HEK293T (cell line): ENCODE measurements around the gene POLD2.

Experiments used
- CTBP1 ChIP-seq: fragments of 450-650 bp; IDR thresholded peaks from 2 replicates; pipeline ENCODE4 v1.6.1; 2016; ENCODE audit warnings: borderline replicate concordance
- ELF4 ChIP-seq: fragments of 450-650 bp; IDR thresholded peaks from 2 replicates; pipeline ENCODE4 v1.6.1; 2017; ENCODE audit warnings: antibody characterized with exemption
- FOXK2 ChIP-seq: fragments of 450-650 bp; IDR thresholded peaks from 2 replicates; pipeline ENCODE4 v1.6.1; 2016; ENCODE audit warnings: mild to moderate bottlenecking
- FOXM1 ChIP-seq: fragments of 450-650 bp; IDR thresholded peaks from 2 replicates; pipeline ENCODE4 v1.6.1; 2017; ENCODE audit warnings: mild to moderate bottlenecking, borderline replicate concordance
- HDGF ChIP-seq: fragments of 450-650 bp; IDR thresholded peaks from 2 replicates; pipeline ENCODE4 v1.6.1; 2017; ENCODE audit warnings: antibody characterized with exemption, borderline replicate concordance
- L3MBTL2 ChIP-seq: fragments of 450-650 bp; conservative IDR thresholded peaks from 2 replicates; pipeline ENCODE4 v1.6.1; 2016; ENCODE audit warnings: mild to moderate bottlenecking
- LEF1 ChIP-seq: fragments of 450-650 bp; IDR thresholded peaks from 2 replicates; pipeline ENCODE4 v1.6.1; 2017; ENCODE audit warnings: mild to moderate bottlenecking, borderline replicate concordance
- NFRKB ChIP-seq: fragments of 450-650 bp; IDR thresholded peaks from 2 replicates; pipeline ENCODE4 v1.6.1; 2016; ENCODE audit warnings: mild to moderate bottlenecking, moderate library complexity
- SP1 ChIP-seq: fragments of 450-650 bp; IDR thresholded peaks from 2 replicates; pipeline ENCODE4 v1.6.1; 2017
- SUZ12 ChIP-seq: fragments of 450-650 bp; IDR thresholded peaks from 2 replicates; pipeline ENCODE4 v1.6.1; 2016; ENCODE audit warnings: mild to moderate bottlenecking
- TARDBP ChIP-seq: fragments of 450-650 bp; IDR thresholded peaks from 2 replicates; pipeline ENCODE4 v1.6.1; 2016
- ZNF384 ChIP-seq: fragments of 450-650 bp; IDR thresholded peaks from 2 replicates; pipeline ENCODE4 v1.6.1; 2016
- TF ChIP-seq, protein P1 (sequence below): fragments of 450-650 bp; IDR thresholded peaks from 2 replicates; pipeline ENCODE4 v1.6.1; 2016

- TF ChIP-seq LEF1: no peak
- no peak for TF ChIP-seq SUZ12
- TF ChIP-seq, protein P1, sequence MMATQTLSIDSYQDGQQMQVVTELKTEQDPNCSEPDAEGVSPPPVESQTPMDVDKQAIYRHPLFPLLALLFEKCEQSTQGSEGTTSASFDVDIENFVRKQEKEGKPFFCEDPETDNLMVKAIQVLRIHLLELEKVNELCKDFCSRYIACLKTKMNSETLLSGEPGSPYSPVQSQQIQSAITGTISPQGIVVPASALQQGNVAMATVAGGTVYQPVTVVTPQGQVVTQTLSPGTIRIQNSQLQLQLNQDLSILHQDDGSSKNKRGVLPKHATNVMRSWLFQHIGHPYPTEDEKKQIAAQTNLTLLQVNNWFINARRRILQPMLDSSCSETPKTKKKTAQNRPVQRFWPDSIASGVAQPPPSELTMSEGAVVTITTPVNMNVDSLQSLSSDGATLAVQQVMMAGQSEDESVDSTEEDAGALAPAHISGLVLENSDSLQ: no peak
- TF ChIP-seq CTBP1: no peak
- TF ChIP-seq TARDBP: no peak
- TF ChIP-seq NFRKB: no peak
- TF ChIP-seq ZNF384: no peak
- no peak for TF ChIP-seq FOXK2
- no peak for TF ChIP-seq ELF4
- TF ChIP-seq SP1: no peak
- TF ChIP-seq HDGF: no peak
- TF ChIP-seq FOXM1: no peak
- no peak for TF ChIP-seq L3MBTL2
These were observed 19.2 kb downstream of the POLD2 start, which contains the start of gene AEBP1 for GRCh38 chr7:44103923-44104859.
